ENCODE results near the gene EOGT. TPM values are rescaled to one million over a fixed set of nuclear protein-coding genes. Genes with fewer than 3 reads are reported as not detected.

The EOGT gene
- total RNA-seq, 4 donors from 2014 or later, result 44.1 to 73.0 (median 57.9) TPM

DNA sequence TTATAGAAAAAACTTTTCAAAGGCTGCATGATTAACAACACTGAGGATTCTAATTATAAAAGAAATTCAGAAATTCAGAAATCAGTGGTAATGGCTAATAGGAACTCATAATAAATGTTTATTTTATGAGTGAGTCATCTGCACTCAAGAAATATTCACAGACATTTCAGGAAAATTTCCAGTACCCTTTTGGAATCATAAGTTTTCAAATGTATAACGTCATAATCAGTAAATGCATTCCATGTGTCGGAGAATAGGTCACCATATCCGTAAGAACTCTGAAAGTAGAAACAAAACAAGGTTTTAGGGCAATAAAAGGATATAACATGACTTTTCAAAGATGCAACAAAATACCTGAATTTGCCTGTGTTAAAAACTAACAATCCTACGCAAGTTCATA is 24.7 kb downstream of the EOGT start:
- intact Hi-C loops (cut with DNase I; ENCODE audit: low total_unique reads), result no loop called here
- no peak overlapping the region for H3K27ac ChIP-seq

DNA sequence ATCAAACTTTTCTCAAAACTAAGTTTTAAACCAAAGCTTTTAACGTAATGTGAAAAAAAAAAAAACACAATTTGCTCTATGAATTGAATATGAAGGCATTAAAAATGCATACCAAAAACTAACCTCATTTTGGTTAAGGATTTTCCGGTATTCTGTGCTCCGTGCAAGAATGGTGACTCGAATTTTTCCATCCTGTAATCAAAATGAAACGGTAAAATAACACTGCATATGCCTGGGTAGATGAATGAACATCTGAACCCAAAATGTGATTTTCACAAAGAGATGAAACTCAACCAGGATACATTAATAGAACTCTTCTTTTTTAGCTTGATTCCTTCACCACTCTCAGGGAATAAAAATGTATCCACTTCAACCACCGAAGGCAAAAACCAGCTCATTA is 26.2 kb downstream of the EOGT start:
- no peaks in the 10 kb centered on the region for H3K9me3 ChIP-seq
- no peaks in the 10 kb centered on the region for H3K36me3 ChIP-seq
- DNase-seq, result no peak
- H3K4me3 ChIP-seq, result no peak overlapping the region
- H3K27me3 ChIP-seq, result no peaks in the 10 kb centered on the region
- H3K4me1 ChIP-seq, result no peaks in the 10 kb centered on the region
- intact Hi-C loops (cut with DNase I; ENCODE audit: low total_unique reads), result no loop called here
- H3K27ac ChIP-seq, result no peak overlapping the region
- no peak for TF ChIP-seq POLR2A (IDR thresholded peaks at IDR 0.05)
- TF ChIP-seq, protein P1, sequence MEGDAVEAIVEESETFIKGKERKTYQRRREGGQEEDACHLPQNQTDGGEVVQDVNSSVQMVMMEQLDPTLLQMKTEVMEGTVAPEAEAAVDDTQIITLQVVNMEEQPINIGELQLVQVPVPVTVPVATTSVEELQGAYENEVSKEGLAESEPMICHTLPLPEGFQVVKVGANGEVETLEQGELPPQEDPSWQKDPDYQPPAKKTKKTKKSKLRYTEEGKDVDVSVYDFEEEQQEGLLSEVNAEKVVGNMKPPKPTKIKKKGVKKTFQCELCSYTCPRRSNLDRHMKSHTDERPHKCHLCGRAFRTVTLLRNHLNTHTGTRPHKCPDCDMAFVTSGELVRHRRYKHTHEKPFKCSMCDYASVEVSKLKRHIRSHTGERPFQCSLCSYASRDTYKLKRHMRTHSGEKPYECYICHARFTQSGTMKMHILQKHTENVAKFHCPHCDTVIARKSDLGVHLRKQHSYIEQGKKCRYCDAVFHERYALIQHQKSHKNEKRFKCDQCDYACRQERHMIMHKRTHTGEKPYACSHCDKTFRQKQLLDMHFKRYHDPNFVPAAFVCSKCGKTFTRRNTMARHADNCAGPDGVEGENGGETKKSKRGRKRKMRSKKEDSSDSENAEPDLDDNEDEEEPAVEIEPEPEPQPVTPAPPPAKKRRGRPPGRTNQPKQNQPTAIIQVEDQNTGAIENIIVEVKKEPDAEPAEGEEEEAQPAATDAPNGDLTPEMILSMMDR (IDR thresholded peaks at IDR 0.05), result no peak

More for the DNA sequence above, 24.7 kb downstream of the EOGT start:
- Histone ChIP-seq H3K4me1 (no peaks in the 10 kb centered on the region), H3K9me3 (no peaks in the 10 kb centered on the region), H3K27me3 (no peaks in the 10 kb centered on the region), H3K36me3 (no peaks in the 10 kb centered on the region), H3K4me3 (no peak overlapping the region)
- DNase-seq, result no peak
- no peak for TF ChIP-seq POLR2A (IDR thresholded peaks at IDR 0.05)
- TF ChIP-seq, protein P1 (IDR thresholded peaks at IDR 0.05), result no peak

DNA sequence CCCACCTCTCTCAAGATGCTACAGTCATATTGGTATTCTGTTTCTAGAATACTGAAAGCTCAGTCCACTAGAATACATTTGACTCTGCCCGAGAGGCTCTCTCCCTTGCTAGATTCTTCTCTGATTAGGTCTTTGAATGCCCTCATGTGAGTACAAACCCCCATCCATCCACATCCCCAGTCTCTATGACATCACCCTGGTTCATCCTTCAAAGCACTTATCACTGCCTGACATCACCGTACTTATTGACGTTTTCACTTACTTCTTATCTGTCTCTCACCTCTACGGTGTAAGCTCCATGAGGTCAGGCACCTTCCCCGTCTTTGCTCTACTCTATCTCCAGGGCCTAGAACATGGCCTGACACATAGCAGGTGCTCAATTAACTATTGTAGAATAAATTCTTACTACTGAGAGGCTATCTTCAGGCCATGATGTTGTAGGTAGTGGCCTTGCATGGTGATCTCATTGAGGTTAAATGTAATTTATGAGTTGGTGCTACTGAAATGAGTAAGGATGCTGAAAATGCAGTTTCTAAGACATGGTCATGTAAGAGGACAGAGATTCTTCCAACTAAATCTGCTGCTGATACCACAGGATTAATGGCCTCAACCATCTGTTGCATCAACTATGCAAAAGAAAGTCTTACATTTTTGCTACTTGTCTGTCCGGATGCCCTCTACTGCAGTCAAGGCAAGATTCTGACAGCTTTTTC is 26.8 kb downstream of the EOGT start:
- H3K4me3 ChIP-seq, result no peak overlapping the region
- no peak overlapping the region for H3K27ac ChIP-seq
- no peaks in the 10 kb centered on the region for H3K36me3 ChIP-seq
- TF ChIP-seq, protein P1 (IDR thresholded peaks at IDR 0.05), result no peak
- H3K9me3 ChIP-seq, result no peaks in the 10 kb centered on the region
- intact Hi-C loops (cut with DNase I; ENCODE audit: low total_unique reads), result no loop called here
- no peaks in the 10 kb centered on the region for H3K4me1 ChIP-seq
- no peak for DNase-seq
- H3K27me3 ChIP-seq, result no peaks in the 10 kb centered on the region

DNA sequence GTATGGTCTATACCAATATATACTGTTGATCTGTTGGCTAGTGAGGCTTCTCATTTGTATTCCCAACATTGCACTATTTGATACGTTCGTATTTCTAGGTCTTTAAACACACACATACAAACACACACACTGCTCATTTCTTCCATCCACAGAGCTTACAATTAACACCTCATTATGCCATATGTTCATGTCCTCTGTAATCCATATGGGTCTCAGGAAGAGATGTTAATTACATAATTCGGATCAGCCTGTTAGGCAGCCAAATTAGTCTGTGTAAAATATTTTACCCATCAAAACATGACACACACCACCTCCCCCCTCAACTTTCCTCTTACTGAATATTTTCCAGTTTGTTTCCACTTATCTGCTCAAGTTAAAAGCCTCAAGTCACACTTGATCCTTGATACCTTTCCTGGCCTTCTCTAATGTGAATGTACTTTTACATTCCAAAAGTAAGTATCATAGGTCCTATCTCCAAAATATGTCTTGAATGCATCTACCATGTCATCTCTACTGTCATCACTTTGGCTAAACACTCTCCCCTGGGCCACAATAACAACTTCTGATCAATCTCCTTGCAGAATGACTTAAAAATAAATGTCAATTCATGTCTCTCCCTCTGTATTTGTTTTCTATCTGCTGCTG is 28.2 kb downstream of the EOGT start:
- Histone ChIP-seq H3K4me1 (no peaks in the 10 kb centered on the region), H3K9me3 (no peaks in the 10 kb centered on the region), H3K27me3 (no peaks in the 10 kb centered on the region), H3K27ac (no peak overlapping the region), H3K36me3 (no peaks in the 10 kb centered on the region), H3K4me3 (no peak overlapping the region)
- no peak for DNase-seq
- no peak for TF ChIP-seq POLR2A (IDR thresholded peaks at IDR 0.05)
- TF ChIP-seq, protein P1 (IDR thresholded peaks at IDR 0.05), result no peak
- intact Hi-C loops (cut with DNase I; ENCODE audit: low total_unique reads), result no loop called here

DNA sequence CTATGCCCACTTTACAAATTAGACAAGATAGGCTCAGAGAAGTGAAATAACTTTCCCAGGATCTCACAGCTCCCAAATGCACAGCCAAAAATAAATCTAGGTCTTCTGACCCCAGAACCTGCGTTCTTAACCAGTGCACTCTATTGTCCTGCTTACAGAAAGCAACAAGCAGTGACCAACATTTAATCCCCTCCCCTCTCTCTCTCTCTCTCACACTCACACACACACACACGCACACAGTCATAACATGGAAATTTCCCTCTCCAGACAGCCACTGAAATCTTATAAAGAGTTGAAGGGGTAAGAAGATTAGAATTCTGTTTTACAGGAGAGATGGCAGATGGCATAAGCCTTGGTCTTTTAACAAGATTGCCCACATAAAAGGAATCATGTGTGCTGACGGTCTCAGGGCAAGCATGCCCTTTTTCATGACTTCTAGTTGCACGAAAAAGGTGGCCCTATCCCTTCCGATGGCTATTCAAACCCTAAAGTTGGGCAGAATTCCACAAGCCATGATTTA is 29.4 kb downstream of the EOGT start:
- no peaks in the 10 kb centered on the region for H3K9me3 ChIP-seq
- no peak overlapping the region for H3K27ac ChIP-seq
- H3K4me3 ChIP-seq, result no peak overlapping the region
- intact Hi-C loops (cut with DNase I; ENCODE audit: low total_unique reads), result no loop called here
- H3K36me3 ChIP-seq, result no peaks in the 10 kb centered on the region
- H3K27me3 ChIP-seq, result no peaks in the 10 kb centered on the region
- TF ChIP-seq POLR2A (IDR thresholded peaks at IDR 0.05), result no peak
- TF ChIP-seq, protein P1 (IDR thresholded peaks at IDR 0.05), result no peak
- no peak for DNase-seq
- H3K4me1 ChIP-seq, result no peaks in the 10 kb centered on the region
